ENCODE data around the gene NRXN3. TPM values are rescaled to one million over a fixed set of nuclear protein-coding genes. Genes with fewer than 3 reads are reported as not detected.

Gene NRXN3
- total RNA-seq, 2 donors from 2014 or later = 1.6 to 1.9 TPM

DNA sequence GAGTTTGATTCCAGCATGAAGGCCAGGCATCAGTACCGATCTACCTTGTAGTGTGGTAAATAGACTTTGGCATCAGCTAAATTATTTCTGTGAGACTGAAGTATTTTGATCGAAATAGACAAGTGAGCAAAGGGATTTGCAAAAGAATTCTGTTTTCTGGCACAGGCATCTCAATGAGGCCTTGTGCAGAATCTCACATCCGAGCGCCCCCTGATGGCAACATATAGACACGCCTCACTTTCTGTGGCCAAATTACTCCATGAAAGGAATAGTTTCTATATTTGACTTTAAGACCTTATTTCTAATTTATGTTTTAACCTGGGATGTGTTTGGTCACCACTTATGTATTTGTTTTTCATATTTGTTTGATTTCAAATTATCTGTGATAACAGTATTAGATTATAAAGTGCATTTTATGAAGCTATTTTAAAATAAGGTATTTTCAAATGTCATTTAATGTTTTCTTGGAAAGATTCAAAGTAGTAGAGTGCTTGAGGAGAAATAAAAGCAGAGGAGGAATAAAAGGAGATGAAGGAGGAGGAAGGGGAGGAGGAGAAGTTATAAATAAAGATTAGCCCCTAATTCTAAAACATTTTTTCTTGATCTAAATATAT, 731.9 kb downstream of the NRXN3 start:
- intact Hi-C loops (cut with DNase I) = no loop called here
- DNase-seq = peak; percentile 21
- ATAC-seq = no peak

DNA sequence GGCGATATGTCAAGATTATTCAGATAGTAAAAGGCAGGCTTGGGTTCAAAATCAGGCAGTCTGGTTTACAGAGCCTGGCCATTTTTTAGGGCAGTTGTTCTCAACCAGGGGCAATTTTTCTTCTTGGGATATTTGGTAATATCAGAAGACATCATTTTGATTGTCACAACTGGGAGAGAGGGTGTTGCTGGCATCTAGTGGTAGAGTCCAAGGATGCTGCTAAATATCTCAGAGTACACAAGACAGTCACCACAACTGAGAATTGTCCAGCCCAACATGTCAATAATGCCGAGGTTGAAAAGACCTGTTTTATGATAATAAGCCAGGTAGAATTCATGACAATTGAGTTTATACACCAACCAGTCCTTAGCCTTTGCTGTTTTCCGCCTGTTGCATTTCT, 733.9 kb downstream of the NRXN3 start:
- intact Hi-C loops (cut with DNase I) = no loop called here
- DNase-seq (no peak), ATAC-seq (no peak)

DNA sequence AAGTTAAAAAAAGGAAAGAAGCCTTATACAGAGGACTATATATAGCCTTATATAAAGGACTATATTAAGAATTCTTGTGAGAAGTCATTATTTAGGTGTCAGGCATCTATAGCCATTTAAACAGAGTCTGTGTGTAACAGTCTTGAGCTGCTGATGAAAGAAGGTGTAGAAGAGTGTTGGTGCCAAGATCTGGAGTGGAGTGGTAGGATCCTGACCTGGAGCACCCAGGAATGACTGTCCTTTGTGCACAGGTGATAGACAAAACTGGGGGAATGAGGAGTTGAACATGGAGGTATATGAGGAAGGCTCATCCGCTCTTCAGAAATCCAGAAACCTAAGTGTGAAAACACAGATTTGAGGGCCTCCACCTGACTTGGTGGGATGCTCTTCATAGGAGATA, 747.3 kb downstream of the NRXN3 start:
- ATAC-seq (no peak), DNase-seq (no peak)
- intact Hi-C loops (cut with DNase I) = no loop called here

DNA sequence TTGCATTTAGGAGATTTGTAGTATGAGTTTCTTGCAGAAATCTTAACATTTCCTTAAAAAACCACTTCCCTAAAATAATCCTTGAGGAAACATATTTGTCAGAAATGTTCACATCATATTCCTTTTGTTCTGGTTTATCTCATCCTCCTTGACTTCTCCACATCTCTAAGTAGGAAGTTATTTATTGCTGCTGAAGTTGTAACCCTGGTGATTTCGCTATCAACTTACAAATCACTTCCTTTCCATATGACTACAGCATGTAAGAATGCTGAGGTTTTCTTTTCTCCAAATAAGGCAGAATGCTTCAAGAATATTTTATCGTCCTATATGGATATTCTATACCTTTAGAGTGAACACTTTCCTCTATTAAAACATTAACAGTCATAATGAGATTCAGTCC, 751.7 kb downstream of the NRXN3 start:
- intact Hi-C loops (cut with DNase I) = no loop called here
- ATAC-seq (no peak), DNase-seq (no peak)

DNA sequence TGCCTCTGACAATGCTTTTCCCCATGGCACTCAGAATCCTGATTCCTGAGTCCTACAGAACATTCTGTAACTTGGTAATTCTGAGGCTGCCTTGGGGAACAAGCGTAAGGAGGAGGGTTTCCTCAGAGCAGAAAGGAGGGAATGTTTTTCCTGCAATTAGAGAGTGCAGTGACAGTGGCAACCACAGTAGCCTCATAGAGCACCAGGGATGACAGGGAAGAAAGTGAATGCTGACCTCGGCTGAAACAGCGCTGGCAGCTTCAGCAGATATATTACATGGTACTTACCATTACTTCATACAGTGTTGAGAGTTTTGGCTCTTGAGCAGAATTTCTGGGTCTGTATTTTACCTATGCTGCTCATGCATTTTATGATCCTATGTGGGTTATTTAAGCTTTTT, 757.1 kb downstream of the NRXN3 start:
- intact Hi-C loops (cut with DNase I) = no loop called here
- DNase-seq (no peak), ATAC-seq (no peak)

DNA sequence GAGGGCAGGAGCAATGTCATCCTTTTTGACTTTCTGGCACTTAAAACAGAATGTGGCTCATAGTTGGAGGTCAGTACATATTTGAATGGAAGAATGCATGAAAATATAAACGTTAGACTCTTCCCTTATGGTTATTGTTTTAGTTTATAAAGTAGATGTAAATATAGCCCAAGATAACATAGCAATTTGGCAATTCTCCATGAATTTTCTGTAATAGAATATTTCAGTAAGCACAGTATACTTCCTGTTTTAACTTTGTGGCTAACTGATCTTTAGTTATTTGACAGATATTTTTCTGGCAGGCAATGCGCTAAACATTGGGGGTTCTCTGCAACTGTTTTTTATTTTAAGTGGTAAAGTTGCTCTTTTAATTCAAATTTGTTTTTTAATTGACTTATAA, 763.0 kb downstream of the NRXN3 start:
- intact Hi-C loops (cut with DNase I) = no loop called here
- DNase-seq (no peak), ATAC-seq (no peak)

DNA sequence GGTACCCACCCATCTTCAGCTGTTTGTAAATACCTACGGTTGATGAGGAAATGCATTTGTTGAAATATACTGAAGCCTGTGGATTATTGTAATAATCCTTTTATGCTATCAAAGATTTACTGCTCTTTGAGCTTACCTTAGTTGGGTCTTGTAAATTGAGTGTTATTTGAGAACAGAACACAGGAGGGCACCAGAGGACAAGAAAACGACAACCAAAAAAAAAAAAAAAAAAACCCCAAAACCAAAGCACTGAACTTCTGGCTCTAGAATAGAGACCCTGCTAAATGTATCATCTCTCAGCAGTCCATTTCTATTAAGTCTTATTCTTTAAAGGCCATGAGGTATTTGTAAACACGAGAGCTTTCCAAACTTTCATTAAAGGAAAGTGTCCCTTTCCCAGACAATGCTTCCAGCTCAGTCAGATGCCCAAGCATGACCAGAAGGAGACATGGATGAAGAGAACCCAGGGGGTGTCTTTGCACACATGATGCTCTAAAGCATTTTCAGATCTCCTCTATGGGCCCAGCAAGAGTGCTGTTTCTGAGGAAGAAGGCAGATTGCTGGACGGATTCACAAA, 763.9 kb downstream of the NRXN3 start:
- no peak for ATAC-seq
- intact Hi-C loops (cut with DNase I) = no loop called here
- no peak for DNase-seq

DNA sequence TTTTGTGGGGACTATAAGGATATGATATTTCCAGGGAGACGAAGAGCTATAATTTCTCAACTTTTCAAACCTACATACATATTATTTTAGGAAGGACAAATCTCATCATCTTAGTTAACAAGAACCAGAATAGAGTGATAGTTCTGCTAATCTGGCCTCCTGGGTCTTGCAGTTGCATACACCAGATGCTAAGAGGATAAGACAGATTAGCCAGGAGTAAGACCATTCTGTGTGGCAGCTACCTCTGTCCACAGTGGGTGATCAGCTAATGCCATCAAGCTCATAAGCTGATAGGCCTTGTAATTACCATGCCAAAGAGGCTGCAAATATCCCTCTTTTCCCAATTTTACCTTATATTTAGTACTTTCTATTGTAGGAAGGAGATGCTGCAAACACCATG, 776.8 kb downstream of the NRXN3 start:
- intact Hi-C loops (cut with DNase I) = no loop called here
- no peak for ATAC-seq
- DNase-seq = no peak

DNA sequence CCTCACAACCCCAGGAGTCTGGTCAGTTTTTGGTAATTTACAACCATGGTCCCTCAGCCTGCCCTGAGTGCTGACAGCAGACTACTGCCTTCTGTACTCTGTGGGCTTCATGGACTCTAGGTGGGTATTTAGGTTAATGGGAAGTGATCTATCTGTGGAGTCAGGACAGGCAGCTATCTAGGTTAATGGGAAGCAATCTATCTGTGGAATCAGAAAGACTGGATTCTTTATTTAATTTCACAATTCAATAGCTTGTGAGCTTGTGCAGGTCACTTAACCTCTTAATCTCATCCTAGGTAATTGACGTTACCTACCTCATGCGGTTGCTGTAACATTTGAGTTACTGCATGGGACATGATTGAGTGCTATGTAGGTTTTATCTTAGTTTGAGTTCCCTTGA, 777.5 kb downstream of the NRXN3 start:
- ATAC-seq = no peak
- no peak for DNase-seq
- intact Hi-C loops (cut with DNase I) = no loop called here

DNA sequence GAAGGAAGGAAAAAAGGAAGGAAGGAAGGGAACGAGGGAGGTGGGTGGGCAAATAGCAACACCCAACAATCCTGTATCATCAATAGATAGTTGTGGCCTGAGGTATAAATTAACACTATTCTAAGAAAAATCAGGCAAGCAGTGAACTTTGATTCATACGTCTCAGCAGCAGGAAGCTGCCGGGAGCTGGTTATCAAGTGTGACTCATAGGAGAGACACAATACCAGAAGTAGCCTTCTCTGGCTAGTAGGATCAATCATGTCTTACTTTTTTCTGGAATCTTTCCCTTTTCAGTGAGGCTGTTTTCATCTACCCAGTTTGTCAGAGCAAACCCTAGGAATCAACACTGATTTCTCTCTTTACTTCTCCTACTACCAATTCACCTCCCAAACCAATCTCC, 780.5 kb downstream of the NRXN3 start:
- ATAC-seq = no peak
- intact Hi-C loops (cut with DNase I) = no loop called here

DNA sequence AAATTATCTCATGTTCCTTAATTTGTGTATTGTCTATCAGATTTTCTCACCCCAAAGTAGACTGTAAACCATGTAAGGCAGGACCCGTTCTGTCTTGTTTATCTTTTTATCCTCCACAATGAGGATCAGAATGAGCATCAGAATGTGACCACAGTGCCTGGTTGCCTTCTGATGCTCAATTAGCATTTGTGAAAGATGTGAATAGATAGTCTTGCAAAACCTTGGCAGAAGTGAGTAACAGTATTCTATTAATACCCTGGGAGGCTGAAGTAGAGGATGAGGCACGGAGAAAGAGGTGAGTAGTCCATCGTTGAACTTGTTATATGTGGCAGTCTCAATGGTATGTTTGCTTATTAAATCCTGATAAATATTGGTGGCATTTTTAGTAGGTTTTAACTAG, 781.4 kb downstream of the NRXN3 start:
- intact Hi-C loops (cut with DNase I) = no loop called here
- ATAC-seq (no peak), DNase-seq (no peak)

More for the DNA sequence above, 780.5 kb downstream of the NRXN3 start:
- DNase-seq = no peak

DNA sequence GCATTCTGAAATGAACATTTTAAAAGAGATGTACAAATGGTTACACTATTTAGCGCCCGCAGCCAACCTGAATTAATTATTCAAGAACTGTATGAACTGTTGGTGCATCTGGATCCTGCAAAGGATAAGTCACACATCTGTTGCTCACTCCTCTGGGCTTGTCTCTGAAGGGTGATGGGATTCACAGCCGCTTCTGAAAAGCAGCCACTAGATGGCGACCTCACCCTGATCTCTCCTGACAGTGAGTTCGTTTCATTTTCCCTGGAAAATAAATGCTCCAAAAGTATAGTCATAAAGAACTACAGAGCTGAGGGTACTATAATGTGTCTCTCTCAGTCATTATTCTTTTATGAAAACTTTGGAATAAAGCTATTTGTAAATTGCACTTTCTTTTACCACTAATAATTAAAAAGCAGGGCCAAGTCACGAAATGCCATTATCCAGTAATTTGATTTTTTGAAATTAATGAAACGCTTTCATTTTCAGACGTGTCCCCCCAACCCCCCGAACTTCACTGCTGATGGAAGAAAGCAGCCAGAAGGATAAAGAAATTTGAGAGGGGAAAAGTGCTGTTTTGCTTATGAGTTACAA, 789.6 kb downstream of the NRXN3 start:
- intact Hi-C loops (cut with DNase I) = loop anchor here in 1 of 2 donors (10.0 kb wide), 1 partner anchor 1895 kb away; no protein-coding TSS in a partner anchor

DNA sequence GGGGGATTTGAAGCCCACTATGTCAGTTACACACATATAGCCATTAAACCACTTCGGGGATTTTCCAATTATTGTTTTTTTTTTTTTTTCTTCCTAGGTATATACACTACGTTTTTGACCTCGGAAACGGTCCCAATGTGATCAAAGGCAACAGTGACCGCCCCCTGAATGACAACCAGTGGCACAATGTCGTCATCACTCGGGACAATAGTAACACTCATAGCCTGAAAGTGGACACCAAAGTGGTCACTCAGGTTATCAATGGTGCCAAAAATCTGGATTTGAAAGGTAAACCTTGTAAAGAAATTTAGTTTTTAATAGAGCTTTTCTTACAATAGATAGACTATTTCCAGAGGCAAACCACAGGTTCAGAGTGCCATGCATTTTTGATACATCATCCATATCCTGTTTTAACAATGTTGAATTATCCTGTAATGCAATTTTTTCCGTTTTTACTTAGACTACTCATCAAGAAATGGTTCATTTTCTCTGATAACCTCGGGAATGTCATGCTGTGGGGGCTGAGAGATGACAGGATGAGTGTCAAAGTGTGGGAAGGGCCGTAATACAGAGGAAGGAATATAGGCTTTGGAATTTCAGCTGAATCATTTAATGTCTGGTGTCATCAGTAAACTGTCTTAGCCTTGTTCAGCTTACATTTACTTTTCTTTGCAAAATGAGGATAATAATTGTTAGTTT, 797.1 kb downstream of the NRXN3 start:
- intact Hi-C loops (cut with DNase I) = loop anchor here (5.0 to 10.0 kb wide), 2 partner anchors 1885 to 1888 kb away; no protein-coding TSS in a partner anchor
- no peak for ATAC-seq
- no peak for DNase-seq

More for the DNA sequence above, 789.6 kb downstream of the NRXN3 start:
- peak; percentile 70 to 72 for ATAC-seq
- DNase-seq = peak; percentile 68

DNA sequence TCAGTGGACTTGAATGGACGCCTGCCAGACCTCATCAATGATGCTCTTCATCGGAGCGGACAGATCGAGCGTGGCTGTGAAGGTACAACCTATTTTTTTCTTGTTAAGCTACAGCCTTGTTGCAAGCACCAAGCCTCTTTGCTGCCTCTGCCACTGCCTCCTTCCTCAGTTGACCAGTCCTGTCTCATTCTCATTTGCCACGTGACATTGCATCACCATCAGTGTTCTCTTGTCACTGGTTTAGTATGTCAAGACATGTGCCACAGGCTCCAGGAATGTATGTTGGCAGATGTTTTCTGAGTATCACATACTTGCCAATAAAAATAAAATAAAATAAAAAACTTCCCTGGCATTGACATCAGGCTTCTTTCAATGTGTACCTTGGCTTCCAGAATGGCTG, 798.1 kb downstream of the NRXN3 start:
- intact Hi-C loops (cut with DNase I) = loop anchor here (5.0 to 10.0 kb wide), 2 partner anchors 1884 to 1887 kb away; no protein-coding TSS in a partner anchor
- no peak for ATAC-seq
- DNase-seq = no peak

DNA sequence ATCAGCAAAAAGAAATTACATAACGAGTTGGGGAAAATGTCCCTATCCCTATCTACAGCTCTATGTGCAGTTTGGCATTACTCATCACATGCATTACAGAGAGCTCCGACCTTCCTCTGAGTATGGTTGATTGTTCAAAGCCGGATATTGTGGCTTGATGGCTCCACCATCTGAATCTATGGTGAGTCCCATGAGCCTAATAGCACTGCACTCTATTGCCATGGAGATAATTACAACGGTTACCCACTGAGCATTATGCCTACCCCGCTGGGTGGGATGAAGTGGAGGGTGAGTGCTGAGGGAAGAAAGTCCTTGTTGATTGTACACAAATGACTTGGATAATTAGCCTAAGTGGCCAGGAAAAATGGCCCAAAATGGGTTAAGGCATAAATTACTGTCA, 800.5 kb downstream of the NRXN3 start:
- no peak for DNase-seq
- intact Hi-C loops (cut with DNase I) = no loop called here
- no peak for ATAC-seq

DNA sequence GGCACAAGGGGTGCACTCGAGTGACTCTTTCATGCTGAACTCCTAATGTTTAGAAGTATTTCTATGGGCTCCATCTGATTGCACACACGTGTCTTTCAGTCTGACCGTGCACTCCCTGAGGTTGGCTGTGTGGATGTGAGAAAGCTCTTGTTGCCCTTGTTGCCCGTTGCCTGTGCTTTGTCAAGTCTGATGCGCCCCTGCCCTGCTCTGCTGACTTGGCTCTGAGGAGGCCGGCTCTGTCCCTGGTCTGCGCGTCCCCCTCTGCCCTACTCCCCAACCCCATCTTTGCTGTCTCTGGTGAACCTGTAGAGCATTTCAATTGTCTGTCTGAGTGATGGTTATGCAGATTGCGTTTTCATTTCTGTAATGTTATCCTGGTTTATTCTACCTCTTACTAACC, 802.3 kb downstream of the NRXN3 start:
- intact Hi-C loops (cut with DNase I) = no loop called here
- ATAC-seq (no peak), DNase-seq (no peak)

DNA sequence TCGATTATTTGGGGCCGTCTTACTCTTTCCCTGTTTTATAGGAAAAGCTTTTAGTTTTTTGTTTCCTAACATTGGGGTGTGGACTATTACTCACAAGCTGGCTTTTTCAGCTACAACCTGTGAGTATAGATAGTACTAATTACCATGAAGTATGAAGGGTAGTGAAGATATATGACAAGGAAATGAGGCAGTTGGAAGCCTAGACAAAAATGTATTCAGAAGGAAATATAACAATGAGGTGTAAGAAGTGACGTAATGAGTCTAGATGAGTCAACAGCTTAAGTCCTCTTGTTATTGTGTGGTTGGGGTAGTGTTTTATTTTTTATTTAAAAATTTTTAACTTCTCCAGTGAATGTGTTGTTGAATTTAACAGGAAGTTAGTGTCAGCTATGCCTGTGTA, 804.5 kb downstream of the NRXN3 start:
- ATAC-seq (no peak), DNase-seq (no peak)
- intact Hi-C loops (cut with DNase I) = no loop called here

DNA sequence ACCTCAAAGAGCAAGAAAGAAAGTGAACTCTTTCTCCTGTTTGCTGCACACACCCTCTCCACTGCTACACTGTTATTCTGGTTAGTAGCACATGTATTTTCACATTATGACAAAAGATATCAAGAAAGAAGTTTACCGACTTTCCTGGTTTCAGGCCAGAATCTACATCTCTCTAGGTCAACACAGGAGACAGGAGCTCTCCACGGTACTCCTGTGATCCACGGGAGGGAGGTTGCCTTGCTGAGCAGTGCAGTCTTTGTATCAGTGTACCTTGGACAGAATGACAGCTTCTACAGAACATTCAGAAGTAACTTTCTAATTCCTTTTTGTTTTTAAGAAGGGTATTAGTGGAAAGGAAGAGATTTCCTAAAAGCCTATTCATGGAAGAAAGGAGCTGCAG, 805.6 kb downstream of the NRXN3 start:
- DNase-seq (no peak), ATAC-seq (no peak)
- intact Hi-C loops (cut with DNase I) = no loop called here

DNA sequence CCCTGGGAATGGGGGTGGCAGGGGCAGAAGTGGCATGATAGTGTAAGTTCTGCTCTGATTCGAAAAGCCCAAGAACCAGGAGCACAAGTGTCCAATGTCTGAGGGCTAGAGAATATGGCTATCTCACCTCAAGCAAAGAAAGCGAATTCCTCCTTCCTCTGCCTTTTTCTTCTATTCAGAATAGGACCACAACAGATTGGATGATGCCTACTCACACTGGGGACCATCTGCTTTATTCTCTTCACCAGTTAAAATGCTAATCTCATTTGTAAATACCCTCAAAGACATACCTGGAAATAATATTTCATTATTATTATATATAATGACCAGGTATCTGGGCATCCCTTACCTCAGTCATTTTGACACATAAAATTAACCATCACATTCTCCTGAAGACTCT, 808.7 kb downstream of the NRXN3 start:
- ATAC-seq (no peak), DNase-seq (no peak)
- intact Hi-C loops (cut with DNase I) = no loop called here

DNA sequence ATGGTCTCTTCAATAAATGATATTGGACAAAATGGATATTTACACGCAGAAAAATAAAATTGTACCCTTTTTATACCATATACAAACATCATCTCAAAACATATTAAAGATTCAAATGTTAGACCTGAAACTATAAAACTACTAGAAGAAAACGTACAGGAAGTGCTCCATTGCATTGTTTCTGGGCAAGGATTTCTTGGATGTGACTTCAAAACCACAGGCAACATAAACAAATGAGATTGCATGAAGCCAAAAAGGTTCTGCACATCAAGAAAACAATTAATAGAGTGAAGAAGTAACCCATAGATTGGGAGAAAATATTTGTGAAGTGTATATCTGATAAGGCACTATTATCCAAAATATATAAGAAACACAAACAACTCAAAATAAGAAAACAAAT, 812.4 kb downstream of the NRXN3 start:
- intact Hi-C loops (cut with DNase I) = no loop called here
- DNase-seq (no peak), ATAC-seq (no peak)
